H9 (cell line): ENCODE measurements around the gene NEGR1. TPM values are rescaled to one million over a fixed set of nuclear protein-coding genes. Genes with fewer than 3 reads are reported as not detected.

Experiments used
- DNase-seq: peaks from one replicate; pipeline ENCODE4 v3.0.0-alpha.2; 2017
- H2AFZ ChIP-seq: one replicate; pipeline ENCODE4 v1.6.1; 2013; ENCODE audit warnings: mild to moderate bottlenecking, low read length, control low read depth, moderate library complexity
- H2AK5ac ChIP-seq: 2 replicates; pipeline ENCODE4 v1.6.1; 2013; ENCODE audit warnings: low read length, control low read depth, mixed read lengths; ENCODE audit not compliant: insufficient read length
- H2BK120ac ChIP-seq: one replicate; pipeline ENCODE4 v1.6.1; 2013; ENCODE audit warnings: low read depth, mild to moderate bottlenecking, low read length, control low read depth, inconsistent platforms; ENCODE audit not compliant: poor library complexity, severe bottlenecking
- H2BK12ac ChIP-seq: 2 replicates; pipeline ENCODE4 v1.6.1; 2013; ENCODE audit warnings: low read length, control low read depth, mixed read lengths, low read depth; ENCODE audit not compliant: insufficient read length
- H2BK15ac ChIP-seq: 2 replicates; pipeline ENCODE4 v1.6.1; 2013; ENCODE audit warnings: low read depth, low read length, control low read depth
- H2BK20ac ChIP-seq: one replicate; pipeline ENCODE4 v1.6.1; 2013; ENCODE audit warnings: low read depth, mild to moderate bottlenecking, low read length, control low read depth, inconsistent platforms; ENCODE audit not compliant: poor library complexity, severe bottlenecking
- H2BK5ac ChIP-seq: 2 replicates; pipeline ENCODE4 v1.6.1; 2013; ENCODE audit warnings: low read length, control low read depth, mixed read lengths; ENCODE audit not compliant: insufficient read length
- H3K14ac ChIP-seq: 2 replicates; pipeline ENCODE4 v1.6.1; 2013; ENCODE audit warnings: low read length, control low read depth; ENCODE audit not compliant: insufficient read depth
- H3K18ac ChIP-seq: 2 replicates; pipeline ENCODE4 v1.6.1; 2013; ENCODE audit warnings: low read depth, mild to moderate bottlenecking, mixed read lengths, low read length, control low read depth; ENCODE audit not compliant: insufficient read length
- H3K23ac ChIP-seq: 2 replicates; pipeline ENCODE4 v1.6.1; 2013; ENCODE audit warnings: low read length, control low read depth, mixed read lengths, low read depth; ENCODE audit not compliant: insufficient read length
- H3K23me2 ChIP-seq: 2 replicates; pipeline ENCODE4 v1.6.1; 2013; ENCODE audit warnings: low read depth, mild to moderate bottlenecking, mixed read lengths, low read length, control low read depth; ENCODE audit not compliant: insufficient read length, poor library complexity, severe bottlenecking
- H3K27ac ChIP-seq: 2 replicates; pipeline ENCODE4 v1.5.1; 2013; ENCODE audit warnings: low read length, control low read depth, mixed read lengths, low read depth; ENCODE audit not compliant: insufficient read length
- H3K27me3 ChIP-seq: 2 replicates; pipeline ENCODE4 v1.6.1; 2013; ENCODE audit warnings: low read length, control low read depth, inconsistent platforms; ENCODE audit not compliant: insufficient read depth
- H3K4ac ChIP-seq: 2 replicates; pipeline ENCODE4 v1.6.1; 2013; ENCODE audit warnings: low read depth, mild to moderate bottlenecking, control low read depth, inconsistent platforms, low read length, moderate library complexity
- H3K4me1 ChIP-seq: 2 replicates; pipeline ENCODE4 v1.6.1; 2013; ENCODE audit warnings: low read length, control low read depth, inconsistent platforms; ENCODE audit not compliant: insufficient read depth
- H3K4me2 ChIP-seq: 2 replicates; pipeline ENCODE4 v1.6.1; 2013; ENCODE audit warnings: low read length, control low read depth, mixed read lengths; ENCODE audit not compliant: insufficient read length, insufficient read depth
- H3K56ac ChIP-seq: 2 replicates; pipeline ENCODE4 v1.6.1; 2013; ENCODE audit warnings: low read depth, mild to moderate bottlenecking, mixed read lengths, low read length, control low read depth; ENCODE audit not compliant: insufficient read length
- H3K79me1 ChIP-seq: 2 replicates; pipeline ENCODE4 v1.6.1; 2013; ENCODE audit warnings: low read depth, mild to moderate bottlenecking, moderate library complexity, low read length, control low read depth, inconsistent platforms; ENCODE audit not compliant: insufficient read depth, poor library complexity, severe bottlenecking
- H3K79me2 ChIP-seq: 2 replicates; pipeline ENCODE4 v1.6.1; 2013; ENCODE audit warnings: low read length, control low read depth, inconsistent platforms; ENCODE audit not compliant: insufficient read depth
- H3K9ac ChIP-seq: 2 replicates; pipeline ENCODE4 v1.6.1; 2013; ENCODE audit warnings: low read length, control low read depth, mixed read lengths; ENCODE audit not compliant: insufficient read length; ENCODE audit errors: extremely low read depth
- H3K9me3 ChIP-seq: one replicate; pipeline ENCODE4 v1.6.1; 2013; ENCODE audit warnings: low read depth, low read length, inconsistent platforms; ENCODE audit not compliant: control insufficient read depth
- H3T11ph ChIP-seq: one replicate; pipeline ENCODE4 v1.6.1; 2013; ENCODE audit warnings: mild to moderate bottlenecking, low read length, control low read depth, inconsistent platforms
- H4K20me1 ChIP-seq: one replicate; pipeline ENCODE4 v1.6.1; 2013; ENCODE audit not compliant: control insufficient read depth, insufficient read length, insufficient read depth
- H4K5ac ChIP-seq: 2 replicates; pipeline ENCODE4 v1.6.1; 2013; ENCODE audit warnings: low read depth, mild to moderate bottlenecking, mixed read lengths, low read length, control low read depth; ENCODE audit not compliant: insufficient read length
- H4K8ac ChIP-seq: replicated peaks from 2 replicates; pipeline ENCODE4 v1.6.1; 2013; ENCODE audit warnings: low read length, control low read depth, mixed read lengths, low read depth; ENCODE audit not compliant: insufficient read length
- H4K91ac ChIP-seq: 2 replicates; pipeline ENCODE4 v1.6.1; 2013; ENCODE audit warnings: low read depth, mild to moderate bottlenecking, moderate library complexity, mixed read lengths, low read length, control low read depth; ENCODE audit not compliant: insufficient read length
- H3K27ac Mint-ChIP-seq, 3 experiments: 2 replicates in 2 of 3; 3 replicates in 1 of 3; pipeline ENCODE4 v1.8.0; 2020 to 2021; ENCODE audit warnings: mixed read lengths in 3 of 3, mild to moderate bottlenecking in 1 of 3, moderate library complexity in 1 of 3
- H3K27me3 Mint-ChIP-seq: 2 replicates; pipeline ENCODE4 v1.8.0; 2021; ENCODE audit warnings: low read depth, mild to moderate bottlenecking, moderate library complexity, mixed read lengths
- H3K36me3 Mint-ChIP-seq, 3 experiments: 2 replicates in 2 of 3; 3 replicates in 1 of 3; pipeline ENCODE4 v1.8.0; 2020 to 2021; ENCODE audit warnings: low read depth in 3 of 3, mixed read lengths in 3 of 3; ENCODE audit not compliant: insufficient read depth in 1 of 3
- H3K4me1 Mint-ChIP-seq, 2 experiments: 2 replicates each; pipeline ENCODE4 v1.8.0; 2020; ENCODE audit warnings: mixed read lengths in 2 of 2
- H3K4me3 Mint-ChIP-seq, 2 experiments: 2 replicates in 1 of 2; 3 replicates in 1 of 2; pipeline ENCODE4 v1.8.0; 2020 to 2021; ENCODE audit warnings: mild to moderate bottlenecking in 2 of 2, mixed read lengths in 2 of 2, moderate library complexity in 1 of 2
- H3K9me3 Mint-ChIP-seq, 2 experiments: 2 replicates in 1 of 2; 3 replicates in 1 of 2; pipeline ENCODE4 v1.8.0; 2020; ENCODE audit warnings: mild to moderate bottlenecking in 2 of 2, mixed read lengths in 2 of 2, moderate library complexity in 1 of 2
- WGBS: extraction: QIAGEN DNeasy Blood & Tissue Kit; methylation state at CpG from one replicate; pipeline ENCODE4 v1.1.7; 2013; ENCODE audit warnings: missing lambda C conversion rate, low lambda C conversion rate, mixed read lengths; ENCODE audit not compliant: insufficient read length; ENCODE audit errors: extremely low coverage; 5-methylcytosine and 5-hydroxymethylcytosine counted together
- total RNA-seq: library from RNA; stranded (reverse); gene quantifications from 2 replicates; pipeline ENCODE4 v1.2.1, GENCODE V29; 2021
- TF ChIP-seq, protein P1 (sequence below): fragments of 200-600 bp; sonication (generic); conservative IDR thresholded peaks from 3 replicates; pipeline ENCODE4 v1.8.0; 2021; ENCODE audit warnings: antibody characterized with exemption, mild to moderate bottlenecking

The NEGR1 gene
- total RNA-seq, 1 experiment from 2014 or later = 0.13 TPM

DNA sequence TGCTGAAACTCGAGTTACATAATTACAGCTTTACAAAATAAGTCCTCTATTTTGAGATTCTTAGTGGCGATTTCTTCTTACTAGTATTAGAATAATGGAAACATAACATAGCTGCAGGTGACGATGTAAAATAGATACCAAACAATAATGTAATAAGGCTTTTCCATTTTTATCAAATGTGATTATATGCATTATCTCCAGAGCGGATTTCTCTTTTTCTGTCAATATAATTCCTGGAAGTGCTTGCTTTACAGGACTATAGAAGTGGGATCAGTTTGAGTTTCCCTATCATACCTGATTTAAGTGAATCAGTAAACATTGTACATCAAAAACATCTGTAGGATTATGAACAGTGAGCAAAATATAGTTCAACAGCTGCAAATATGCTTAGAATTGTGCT lies 442.5 kb downstream of the NEGR1 start:
- no peaks in the 10 kb centered on the region; the same call in 1 of the 2 replicates for H3K4me1 ChIP-seq
- Mint-ChIP-seq H3K4me3 (no peak overlapping the region), H3K9me3 (no peaks in the 10 kb centered on the region), H3K4me1 (peaks cover 14 to 18% of the 10 kb centered on the region in 2 experiments), H3K27ac (no peak overlapping the region), H3K27me3 (no peaks in the 10 kb centered on the region), H3K36me3 (no peaks in the 10 kb centered on the region)
- H2BK12ac ChIP-seq = no peak overlapping the region
- no peak overlapping the region for H3T11ph ChIP-seq
- no peaks in the 10 kb centered on the region for H3K27me3 ChIP-seq
- no peak overlapping the region for H3K4me2 ChIP-seq
- no peak overlapping the region for H4K91ac ChIP-seq
- H3K23me2 ChIP-seq = no peaks in the 10 kb centered on the region
- H2BK15ac ChIP-seq = no peak overlapping the region
- H3K9me3 ChIP-seq = no peaks in the 10 kb centered on the region
- TF ChIP-seq, protein P1, sequence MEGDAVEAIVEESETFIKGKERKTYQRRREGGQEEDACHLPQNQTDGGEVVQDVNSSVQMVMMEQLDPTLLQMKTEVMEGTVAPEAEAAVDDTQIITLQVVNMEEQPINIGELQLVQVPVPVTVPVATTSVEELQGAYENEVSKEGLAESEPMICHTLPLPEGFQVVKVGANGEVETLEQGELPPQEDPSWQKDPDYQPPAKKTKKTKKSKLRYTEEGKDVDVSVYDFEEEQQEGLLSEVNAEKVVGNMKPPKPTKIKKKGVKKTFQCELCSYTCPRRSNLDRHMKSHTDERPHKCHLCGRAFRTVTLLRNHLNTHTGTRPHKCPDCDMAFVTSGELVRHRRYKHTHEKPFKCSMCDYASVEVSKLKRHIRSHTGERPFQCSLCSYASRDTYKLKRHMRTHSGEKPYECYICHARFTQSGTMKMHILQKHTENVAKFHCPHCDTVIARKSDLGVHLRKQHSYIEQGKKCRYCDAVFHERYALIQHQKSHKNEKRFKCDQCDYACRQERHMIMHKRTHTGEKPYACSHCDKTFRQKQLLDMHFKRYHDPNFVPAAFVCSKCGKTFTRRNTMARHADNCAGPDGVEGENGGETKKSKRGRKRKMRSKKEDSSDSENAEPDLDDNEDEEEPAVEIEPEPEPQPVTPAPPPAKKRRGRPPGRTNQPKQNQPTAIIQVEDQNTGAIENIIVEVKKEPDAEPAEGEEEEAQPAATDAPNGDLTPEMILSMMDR = no peak
- H3K79me2 ChIP-seq = no peaks in the 10 kb centered on the region
- no peak overlapping the region for H3K4ac ChIP-seq
- no peaks in the 10 kb centered on the region for H3K79me1 ChIP-seq
- H4K5ac ChIP-seq = no peak overlapping the region
- WGBS = no CpG with 5 or more reads among the region's 4 CpGs
- no peak overlapping the region for H3K23ac ChIP-seq
- no peak overlapping the region for H2AFZ ChIP-seq
- H3K9ac ChIP-seq = no peak overlapping the region
- no peak overlapping the region for H3K56ac ChIP-seq
- no peaks in the 10 kb centered on the region for H4K20me1 ChIP-seq
- no peak overlapping the region for H3K27ac ChIP-seq
- no peak overlapping the region for H2BK5ac ChIP-seq
- no peak overlapping the region for H2AK5ac ChIP-seq
- DNase-seq = no peak
- no peak overlapping the region for H4K8ac ChIP-seq
- H2BK20ac ChIP-seq = no peak overlapping the region
- H3K18ac ChIP-seq = no peak overlapping the region
- no peak overlapping the region for H2BK120ac ChIP-seq
- no peak overlapping the region for H3K14ac ChIP-seq
